Measurements from ENCODE around the gene SART3. TPM values are rescaled to one million over a fixed set of nuclear protein-coding genes. Genes with fewer than 3 reads are reported as not detected.

The SART3 gene
- total RNA-seq, 1 donor from 2014 or later = 79.0 TPM

DNA sequence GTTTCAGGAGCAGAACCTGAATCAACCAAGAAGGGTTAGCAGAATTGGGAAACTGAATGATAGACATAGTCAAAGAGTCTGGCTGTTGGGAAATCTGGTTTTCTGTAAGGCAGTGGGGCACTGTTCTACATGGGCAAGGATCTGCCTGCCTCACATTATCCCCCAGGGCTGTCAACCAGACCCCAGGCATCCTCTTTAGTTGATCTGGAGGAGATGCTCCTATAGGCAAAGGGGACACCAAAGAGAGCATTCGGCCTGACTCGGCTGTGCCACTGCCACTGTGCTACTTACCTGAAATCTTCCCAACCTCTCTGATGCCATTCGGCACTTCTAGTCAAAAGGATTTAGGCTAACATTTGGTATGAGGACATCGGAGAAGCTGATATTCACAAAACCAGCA is 5.5 kb upstream of the SART3 start:
- H3K4me1 Mint-ChIP-seq = peaks cover 11% of the 10 kb centered on the region
- no peaks in the 10 kb centered on the region for H3K9me3 ChIP-seq (ENCODE audit: low read depth)
- no peak overlapping the region for H2AFZ ChIP-seq (replicated peaks)
- peaks cover 13% of the 10 kb centered on the region for H3K36me3 Mint-ChIP-seq
- peaks cover 20% of the 10 kb centered on the region for H3K79me2 ChIP-seq (ENCODE audit: low read depth)
- H3K4me3 Mint-ChIP-seq = no peak overlapping the region
- no peak overlapping the region for H3K4me2 ChIP-seq
- H3K4me3 ChIP-seq = no peak overlapping the region
- no peak overlapping the region for H3K27ac Mint-ChIP-seq
- H3K9ac ChIP-seq = no peak overlapping the region
- no peak for DNase-seq (ENCODE audit: low spot score)
- H3F3A ChIP-seq (ENCODE audit: low read depth) = peaks cover 21% of the 10 kb centered on the region
- no peaks in the 10 kb centered on the region for H3K9me3 Mint-ChIP-seq
- no peak overlapping the region for H3K27ac ChIP-seq
- H4K20me1 ChIP-seq (ENCODE audit: low read depth) = peaks cover 5% of the 10 kb centered on the region
- peaks cover 6% of the 10 kb centered on the region for H3K36me3 ChIP-seq
- TF ChIP-seq EZH2phosphoT487 (IDR thresholded peaks at IDR 0.05) = no peak
- TF ChIP-seq EZH2 (IDR thresholded peaks at IDR 0.05) = no peak
- TF ChIP-seq, protein P1, sequence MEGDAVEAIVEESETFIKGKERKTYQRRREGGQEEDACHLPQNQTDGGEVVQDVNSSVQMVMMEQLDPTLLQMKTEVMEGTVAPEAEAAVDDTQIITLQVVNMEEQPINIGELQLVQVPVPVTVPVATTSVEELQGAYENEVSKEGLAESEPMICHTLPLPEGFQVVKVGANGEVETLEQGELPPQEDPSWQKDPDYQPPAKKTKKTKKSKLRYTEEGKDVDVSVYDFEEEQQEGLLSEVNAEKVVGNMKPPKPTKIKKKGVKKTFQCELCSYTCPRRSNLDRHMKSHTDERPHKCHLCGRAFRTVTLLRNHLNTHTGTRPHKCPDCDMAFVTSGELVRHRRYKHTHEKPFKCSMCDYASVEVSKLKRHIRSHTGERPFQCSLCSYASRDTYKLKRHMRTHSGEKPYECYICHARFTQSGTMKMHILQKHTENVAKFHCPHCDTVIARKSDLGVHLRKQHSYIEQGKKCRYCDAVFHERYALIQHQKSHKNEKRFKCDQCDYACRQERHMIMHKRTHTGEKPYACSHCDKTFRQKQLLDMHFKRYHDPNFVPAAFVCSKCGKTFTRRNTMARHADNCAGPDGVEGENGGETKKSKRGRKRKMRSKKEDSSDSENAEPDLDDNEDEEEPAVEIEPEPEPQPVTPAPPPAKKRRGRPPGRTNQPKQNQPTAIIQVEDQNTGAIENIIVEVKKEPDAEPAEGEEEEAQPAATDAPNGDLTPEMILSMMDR (IDR thresholded peaks at IDR 0.05) = no peak
- no peaks in the 10 kb centered on the region for H3K4me1 ChIP-seq
- H3K27me3 Mint-ChIP-seq (ENCODE audit: insufficient read depth, low read depth) = peaks cover 5% of the 10 kb centered on the region
- H3K27me3 ChIP-seq = no peaks in the 10 kb centered on the region

DNA sequence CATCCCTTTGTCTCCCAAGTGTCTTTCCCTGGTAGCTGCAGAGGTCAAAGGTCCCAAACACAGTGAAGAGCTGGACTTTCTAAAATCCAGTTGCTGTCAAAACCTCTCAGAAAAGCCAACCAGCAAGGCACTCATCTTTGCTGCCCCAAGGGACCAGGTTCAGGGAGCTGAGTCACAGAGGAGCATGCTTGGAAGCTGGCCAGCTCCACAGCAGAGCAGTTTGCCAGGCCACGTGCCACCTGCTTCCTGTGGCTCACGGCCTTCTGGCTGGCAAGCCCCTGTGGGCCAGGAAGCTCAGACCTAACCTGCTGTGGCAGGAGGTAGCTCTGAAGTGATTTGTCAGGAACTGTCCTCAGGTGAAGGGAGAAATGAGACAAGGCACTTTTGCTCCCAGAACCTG is 5.0 kb upstream of the SART3 start:
- Mint-ChIP-seq H3K9me3 (no peaks in the 10 kb centered on the region), H3K36me3 (peaks cover 13% of the 10 kb centered on the region), H3K27me3 (ENCODE audit: insufficient read depth, low read depth) (peaks cover 9% of the 10 kb centered on the region), H3K27ac (no peak overlapping the region), H3K4me1 (peaks cover 11% of the 10 kb centered on the region), H3K4me3 (no peak overlapping the region)
- peaks cover 5% of the 10 kb centered on the region for H4K20me1 ChIP-seq (ENCODE audit: low read depth)
- no peak overlapping the region for H3K4me2 ChIP-seq
- no peaks in the 10 kb centered on the region for H3K27me3 ChIP-seq
- H3F3A ChIP-seq (ENCODE audit: low read depth) = peaks cover 23% of the 10 kb centered on the region
- H3K4me1 ChIP-seq = no peaks in the 10 kb centered on the region
- H3K9ac ChIP-seq = no peak overlapping the region
- H3K36me3 ChIP-seq = peaks cover 6% of the 10 kb centered on the region
- no peaks in the 10 kb centered on the region for H3K9me3 ChIP-seq (ENCODE audit: low read depth)
- DNase-seq (ENCODE audit: low spot score) = no peak
- TF ChIP-seq EZH2phosphoT487 (IDR thresholded peaks at IDR 0.05) (no peak), EZH2 (IDR thresholded peaks at IDR 0.05) (no peak)
- TF ChIP-seq, protein P1 (IDR thresholded peaks at IDR 0.05) = no peak
- no peak overlapping the region for H3K4me3 ChIP-seq
- peaks cover 22% of the 10 kb centered on the region for H3K79me2 ChIP-seq (ENCODE audit: low read depth)
- H3K27ac ChIP-seq = no peak overlapping the region
- H2AFZ ChIP-seq (replicated peaks) = no peak overlapping the region

DNA sequence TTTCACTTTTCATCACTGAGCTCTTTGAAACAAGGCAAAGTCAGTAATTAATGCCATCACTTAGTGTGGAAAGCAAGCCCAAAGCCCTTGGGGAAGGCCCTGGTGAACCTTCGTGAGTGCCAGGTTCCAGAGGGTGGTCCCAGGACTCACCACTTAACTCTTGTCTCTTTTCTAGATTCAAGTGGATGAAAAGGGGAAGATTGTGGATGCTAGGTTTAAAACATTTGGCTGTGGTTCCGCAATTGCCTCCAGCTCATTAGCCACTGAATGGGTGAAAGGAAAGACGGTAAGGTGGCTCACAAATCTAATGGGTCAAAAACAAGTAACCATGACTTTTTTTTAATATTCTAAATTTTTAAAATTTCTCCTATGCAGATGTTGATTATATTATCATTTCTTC is 4.2 kb upstream of the SART3 start:
- H3K36me3 ChIP-seq = peaks cover 6% of the 10 kb centered on the region
- H3K27ac Mint-ChIP-seq = no peak overlapping the region
- H3K9me3 Mint-ChIP-seq = no peaks in the 10 kb centered on the region
- H3K4me3 Mint-ChIP-seq = no peak overlapping the region
- H3K36me3 Mint-ChIP-seq = peaks cover 15% of the 10 kb centered on the region
- no peak overlapping the region for H2AFZ ChIP-seq (replicated peaks)
- peaks cover 10% of the 10 kb centered on the region for H4K20me1 ChIP-seq (ENCODE audit: low read depth)
- H3K27me3 Mint-ChIP-seq (ENCODE audit: insufficient read depth, low read depth) = peaks cover 9% of the 10 kb centered on the region
- no peak for DNase-seq (ENCODE audit: low spot score)
- no peak for TF ChIP-seq EZH2phosphoT487 (IDR thresholded peaks at IDR 0.05)
- TF ChIP-seq, protein P1 (IDR thresholded peaks at IDR 0.05) = no peak
- TF ChIP-seq EZH2 (IDR thresholded peaks at IDR 0.05) = no peak
- no peak overlapping the region for H3K27ac ChIP-seq
- H3K4me3 ChIP-seq = no peak overlapping the region
- H3K4me2 ChIP-seq = no peak overlapping the region
- peaks cover 18% of the 10 kb centered on the region for H3F3A ChIP-seq (ENCODE audit: low read depth)
- H3K4me1 Mint-ChIP-seq = peaks cover 16% of the 10 kb centered on the region
- no peaks in the 10 kb centered on the region for H3K4me1 ChIP-seq
- no peak overlapping the region for H3K9ac ChIP-seq
- H3K79me2 ChIP-seq (ENCODE audit: low read depth) = peaks cover 30% of the 10 kb centered on the region
- H3K27me3 ChIP-seq = no peaks in the 10 kb centered on the region
- H3K9me3 ChIP-seq (ENCODE audit: low read depth) = no peaks in the 10 kb centered on the region

Data from neural progenitor cell (in vitro differentiated cells).